Vagina (tissue), 2 donors: ENCODE results near the gene NBL1.

Experiments used
- POLR2A ChIP-seq, 2 donors: fragments of 450-650 bp; IDR thresholded peaks; one replicate each; pipeline ENCODE4 v1.6.1; 2017; ENCODE audit warnings: antibody characterized with exemption in 2 of 2, mild to moderate bottlenecking in 2 of 2, moderate library complexity in 2 of 2
- TF ChIP-seq, protein P1 (sequence below), 3 experiments: fragments of 450-650 bp in 2 of 3; fragments of 200-600 bp in 1 of 3; sonication (generic) in 1 of 3; IDR thresholded peaks; one replicate each; pipeline ENCODE4 v1.5.1; 2017 to 2019; ENCODE audit warnings: antibody characterized with exemption in 3 of 3, mild to moderate bottlenecking in 2 of 3, moderate library complexity in 2 of 3

DNA sequence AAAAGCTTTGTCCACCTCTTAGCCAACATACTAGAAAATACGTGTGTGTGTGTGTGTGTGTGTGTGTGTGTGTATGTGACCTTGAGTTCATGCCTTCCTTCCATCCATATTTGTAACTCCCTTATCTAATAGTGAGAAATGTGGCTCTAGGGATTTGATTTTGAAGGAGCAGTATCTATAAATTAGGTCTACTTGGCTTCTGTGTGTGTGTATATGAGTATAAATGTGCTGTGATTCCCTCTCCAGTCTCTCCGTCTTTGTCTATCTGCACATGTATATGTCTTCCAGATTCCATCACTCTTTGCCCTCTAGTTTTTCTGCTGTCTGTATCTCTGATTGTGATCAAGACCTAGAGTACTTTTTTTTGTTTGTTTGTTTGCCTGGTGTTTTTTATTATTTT, 11.9 kb upstream of the NBL1 start:
- TF ChIP-seq, protein P1, sequence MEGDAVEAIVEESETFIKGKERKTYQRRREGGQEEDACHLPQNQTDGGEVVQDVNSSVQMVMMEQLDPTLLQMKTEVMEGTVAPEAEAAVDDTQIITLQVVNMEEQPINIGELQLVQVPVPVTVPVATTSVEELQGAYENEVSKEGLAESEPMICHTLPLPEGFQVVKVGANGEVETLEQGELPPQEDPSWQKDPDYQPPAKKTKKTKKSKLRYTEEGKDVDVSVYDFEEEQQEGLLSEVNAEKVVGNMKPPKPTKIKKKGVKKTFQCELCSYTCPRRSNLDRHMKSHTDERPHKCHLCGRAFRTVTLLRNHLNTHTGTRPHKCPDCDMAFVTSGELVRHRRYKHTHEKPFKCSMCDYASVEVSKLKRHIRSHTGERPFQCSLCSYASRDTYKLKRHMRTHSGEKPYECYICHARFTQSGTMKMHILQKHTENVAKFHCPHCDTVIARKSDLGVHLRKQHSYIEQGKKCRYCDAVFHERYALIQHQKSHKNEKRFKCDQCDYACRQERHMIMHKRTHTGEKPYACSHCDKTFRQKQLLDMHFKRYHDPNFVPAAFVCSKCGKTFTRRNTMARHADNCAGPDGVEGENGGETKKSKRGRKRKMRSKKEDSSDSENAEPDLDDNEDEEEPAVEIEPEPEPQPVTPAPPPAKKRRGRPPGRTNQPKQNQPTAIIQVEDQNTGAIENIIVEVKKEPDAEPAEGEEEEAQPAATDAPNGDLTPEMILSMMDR (IDR thresholded peaks at IDR 0.05): no peak
- no peak for TF ChIP-seq POLR2A (IDR thresholded peaks at IDR 0.05)
